NK-92 treated with Interleukin-12 subunit alpha and Interleukin-12 subunit beta, amount 100 ng/mL, for 24 hours (cell line): ENCODE data around the gene CHRM4.
"Not testable (repeated sequence)": the region's sequence is repeated elsewhere in the genome, so short reads cannot be mapped to it uniquely, and the experiment has no call there.

ENCODE experiments used
- DNase-seq: peaks from one replicate; lab custom pipeline; 2025; lab: John Stamatoyannopoulos, UW

The CHRM4 gene

GRCh38 chr11:46381819-46382645 is 9.5 kb downstream of the CHRM4 start:
- no peak for DNase-seq

- no peak for DNase-seq
Observed at GRCh38 chr11:46381048-46381818, 10.3 kb downstream of the CHRM4 start, which contains the start of gene MDK. TSS of gene MDK (plus strand) at chr11:46381669. CDS start at chr11:46382058, 389 bp downstream.

- DNase-seq, result no peak
Observed at GRCh38 chr11:46380340-46381047, 11.1 kb downstream of the CHRM4 start.

- DNase-seq, result not testable (repeated sequence)
Observed at GRCh38 chr11:46379482-46380293, 11.9 kb downstream of the CHRM4 start.

- DNase-seq, result no peak
Observed at GRCh38 chr11:46378811-46379481, 12.6 kb downstream of the CHRM4 start.

GRCh38 chr11:46378296-46378695 is 13.3 kb downstream of the CHRM4 start:
- DNase-seq, result no peak

- DNase-seq, result no peak
Observed at GRCh38 chr11:46377831-46378230, 13.7 kb downstream of the CHRM4 start.

- DNase-seq, result no peak
Observed at GRCh38 chr11:46377290-46377689, 14.3 kb downstream of the CHRM4 start.

GRCh38 chr11:46376258-46377050 is 15.1 kb downstream of the CHRM4 start:
- DNase-seq, result no peak

- no peak for DNase-seq
Observed at GRCh38 chr11:46375392-46376101, 16.0 kb downstream of the CHRM4 start.

GRCh38 chr11:46374815-46375214 is 16.8 kb downstream of the CHRM4 start:
- no peak for DNase-seq

- DNase-seq, result no peak
Observed at GRCh38 chr11:46373787-46374740, 17.5 kb downstream of the CHRM4 start.

GRCh38 chr11:46372501-46372900 is 19.1 kb downstream of the CHRM4 start:
- not testable (repeated sequence) for DNase-seq

GRCh38 chr11:46372086-46372485 is 19.5 kb downstream of the CHRM4 start:
- DNase-seq, result no peak

GRCh38 chr11:46371262-46371661 is 20.3 kb downstream of the CHRM4 start:
- not testable (repeated sequence) for DNase-seq

GRCh38 chr11:46370253-46370652 is 21.3 kb downstream of the CHRM4 start:
- DNase-seq, result no peak

- no peak for DNase-seq
Observed at GRCh38 chr11:46369458-46370152, 22.0 kb downstream of the CHRM4 start.

GRCh38 chr11:46367916-46368267 is 23.7 kb downstream of the CHRM4 start:
- no peak for DNase-seq
